K562 (cell line): ENCODE results near the gene IDH2. TPM values are rescaled to one million over a fixed set of nuclear protein-coding genes. Genes with fewer than 3 reads are reported as not detected.

Source experiments
- ATAC-seq: fragments of 200-7000 bp; cut with Tn5 transposase; 3 replicates; pipeline ENCODE4 v1.9.1; 2020; ENCODE audit warnings: moderate library complexity
- BruUV-seq: library from RNA; stranded (reverse); fragments of 400-500 nt; replicated peaks from 2 replicates; lab custom pipeline; 2021; lab: Mats Ljungman, UMichigan
- CTCF ChIA-PET: fragments of 300-600 bp; formaldehyde crosslinking; extraction: SDS; loops from one replicate; lab custom pipeline; 2021; ENCODE audit warnings: low intra/inter-chr PET ratio; lab: Yijun Ruan, JAX
- POLR2A ChIA-PET: fragments of 300-600, 350-650 bp; sonication (Branson Sonifier 250); formaldehyde crosslinking; extraction: SDS; loops from one replicate; lab custom pipeline; 2021; ENCODE audit warnings: antibody characterized with exemption, inconsistent platforms; lab: Yijun Ruan, JAX
- DNase-seq, 4 experiments: peaks; one replicate each; pipeline versions ENCODE4 v3.0.0 to v3.0.0-alpha.2; 2011 to 2018; ENCODE audit warnings: low spot score in 3 of 4, mixed read lengths in 3 of 4; ENCODE audit errors: extremely low read depth in 1 of 4
- FAIRE-seq: peaks from 2 replicates; lab custom pipeline; 2011; peaks lifted over from hg19 to GRCh38; lab: Jason Lieb, UNC
- H2AFZ ChIP-seq: 2 replicates; pipeline ENCODE4 v1.6.0; 2011; ENCODE audit warnings: low read depth, low read length, control low read depth, inconsistent platforms
- H3K27ac ChIP-seq: fragments of 200-600 bp; 3 replicates; pipeline ENCODE4 v1.8.0; 2011; ENCODE audit warnings: low read depth, mild to moderate bottlenecking, control low read depth, inconsistent platforms, low read length, moderate library complexity, mixed read lengths; ENCODE audit errors: extremely low read depth
- H3K27me3 ChIP-seq, 2 experiments: fragments of 300-600 bp in 1 of 2; 2 replicates in 1 of 2; 3 replicates in 1 of 2; pipeline versions ENCODE4 v1.6.0 to v1.8.0; 2011; ENCODE audit warnings: inconsistent platforms in 2 of 2, low read length in 2 of 2, mild to moderate bottlenecking in 1 of 2, mixed read lengths in 1 of 2, moderate library complexity in 1 of 2; ENCODE audit not compliant: control insufficient read depth in 2 of 2, insufficient read depth in 2 of 2
- H3K36me3 ChIP-seq: fragments of 300-600 bp; 3 replicates; pipeline ENCODE4 v1.8.0; 2011; ENCODE audit warnings: mild to moderate bottlenecking, low read length, inconsistent platforms; ENCODE audit not compliant: control insufficient read depth, insufficient read depth
- H3K4me1 ChIP-seq, 2 experiments: fragments of 200-600 bp in 1 of 2; replicated peaks in 1 of 2; 2 replicates in 1 of 2; 3 replicates in 1 of 2; pipeline versions ENCODE4 v1.5.1 to v1.8.0; 2011; ENCODE audit warnings: inconsistent platforms in 2 of 2, low read length in 2 of 2, mild to moderate bottlenecking in 1 of 2, mixed read lengths in 1 of 2, moderate library complexity in 1 of 2; ENCODE audit not compliant: control insufficient read depth in 2 of 2, insufficient read depth in 2 of 2
- H3K4me2 ChIP-seq: 2 replicates; pipeline ENCODE4 v1.6.1; 2011; ENCODE audit warnings: low read length, control low read depth, inconsistent platforms, mixed read lengths; ENCODE audit not compliant: insufficient read depth
- H3K4me3 ChIP-seq: fragments of 200-600 bp; sonication (generic), shearing (Covaris generic); 2 replicates; pipeline ENCODE4 v1.5.1; 2016; ENCODE audit warnings: control low read depth, inconsistent platforms
- H3K79me2 ChIP-seq: fragments of 200-600 bp; 3 replicates; pipeline ENCODE4 v1.8.0; 2011; ENCODE audit warnings: low read length, inconsistent platforms; ENCODE audit not compliant: control insufficient read depth, insufficient read depth
- H3K9ac ChIP-seq, 2 experiments: 2 replicates each; pipeline versions ENCODE4 v1.6.0 to v1.6.1; 2011; ENCODE audit warnings: low read depth in 2 of 2, low read length in 2 of 2, control low read depth in 1 of 2, inconsistent platforms in 1 of 2, mild to moderate bottlenecking in 1 of 2, mixed read lengths in 1 of 2; ENCODE audit not compliant: insufficient read depth in 1 of 2
- H3K9me1 ChIP-seq: one replicate; pipeline ENCODE4 v1.6.0; 2011; ENCODE audit warnings: inconsistent platforms, mild to moderate bottlenecking, low read length, moderate library complexity; ENCODE audit not compliant: control insufficient read depth, insufficient read depth
- H3K9me3 ChIP-seq: replicated peaks from 2 replicates; pipeline ENCODE4 v1.5.1; 2011; ENCODE audit warnings: low read depth, low read length, inconsistent platforms; ENCODE audit not compliant: control insufficient read depth, insufficient read depth
- H4K20me1 ChIP-seq: replicated peaks from 2 replicates; pipeline ENCODE4 v1.6.1; 2011; ENCODE audit warnings: low read length, inconsistent platforms, mixed read lengths; ENCODE audit not compliant: control insufficient read depth, insufficient read depth
- AFF4 ChIP-seq: sonication (generic); formaldehyde crosslinking; IDR thresholded peaks from 2 replicates; pipeline ENCODE4 v1.8.0; 2023; ENCODE audit warnings: mild to moderate bottlenecking, missing genetic modification reagents
- E4F1 ChIP-seq: fragments of 250-450 bp; sonication (Bioruptor Pico); IDR thresholded peaks from 2 replicates; pipeline ENCODE4 v1.5.0; 2021; ENCODE audit warnings: mild to moderate bottlenecking, borderline replicate concordance
- NKRF ChIP-seq: fragments of 450-650 bp; IDR thresholded peaks from 2 replicates; pipeline ENCODE4 v1.6.1; 2016; ENCODE audit warnings: borderline replicate concordance
- RAD21 ChIP-seq, 2 experiments: fragments of 250-450 bp in 1 of 2; fragments of 450-650 bp in 1 of 2; sonication (Bioruptor Pico) in 1 of 2; formaldehyde crosslinking in 1 of 2; IDR thresholded peaks in 1 of 2; conservative IDR thresholded peaks in 1 of 2; 2 replicates each; pipeline versions ENCODE4 v1.4.0 to v1.8.0; 2020 to 2022; ENCODE audit warnings: mild to moderate bottlenecking in 2 of 2, moderate library complexity in 1 of 2
- RB1 ChIP-seq: fragments of 450-650 bp; IDR thresholded peaks from 2 replicates; pipeline ENCODE4 v1.6.1; 2017; ENCODE audit warnings: low read depth, mild to moderate bottlenecking
- STAG1 ChIP-seq: sonication (generic); formaldehyde crosslinking; IDR thresholded peaks from 2 replicates; pipeline ENCODE4 v1.5.0; 2020; ENCODE audit warnings: missing genetic modification reagents, borderline replicate concordance
- TARDBP ChIP-seq: fragments of 450-650 bp; IDR thresholded peaks from 2 replicates; pipeline ENCODE4 v1.6.1; 2016
- ZNF696 ChIP-seq: fragments of 250-450 bp; sonication (Bioruptor Pico); conservative IDR thresholded peaks from 2 replicates; pipeline ENCODE4 v1.4.0; 2020; ENCODE audit warnings: mild to moderate bottlenecking, moderate library complexity
- ZNF785 ChIP-seq: fragments of 250-450 bp; sonication (Bioruptor Pico); IDR thresholded peaks from 2 replicates; pipeline ENCODE4 v1.4.0; 2020; ENCODE audit warnings: mild to moderate bottlenecking
- WGBS: fragments of 100-300 bp; shearing (Covaris generic); methylation state at CpG from one replicate; pipeline ENCODE4 v1.1.6; 2016; ENCODE audit warnings: low coverage, mixed read lengths; ENCODE audit not compliant: insufficient coverage; ENCODE audit errors: missing lambda C conversion rate; 5-methylcytosine and 5-hydroxymethylcytosine counted together
- in situ Hi-C: fragments of 300-500 bp; cut with MboI; formaldehyde crosslinking; loops from 4 replicates; pipeline ENCODE4 v1.15.0; 2018; ENCODE audit warnings: inconsistent platforms, mixed read lengths
- intact Hi-C: fragments of 100-400 bp; cut with micrococcal nuclease; formaldehyde crosslinking; loops from 2 replicates; pipeline ENCODE4 v1.14.2; 2022
- polyA plus RNA-seq, 8 experiments: library from polyadenylated mRNA; depleted of rRNA in 4 of 8; stranded (reverse) in 5 of 8; unstranded in 3 of 8; fragments of >200 nt; fragmentation: Nextera tagmentation in 2 of 8; fragmentation: Illumina TruSeq in 1 of 8; extraction: Ambion mirVana in 2 of 8; extraction: Trizol in 1 of 8; gene quantifications; 2 replicates each; pipeline versions ENCODE4 v1.2.1 to v1.2.3, GENCODE V29; 2011 to 2014; ENCODE audit warnings: inconsistent platforms in 1 of 8, missing spikeins in 1 of 8
- total RNA-seq, 7 experiments: library from RNA; depleted of rRNA in 6 of 7; stranded (reverse); fragments of >200 nt in 6 of 7; fragmentation: Illumina TruSeq in 2 of 7; extraction: Trizol in 2 of 7; gene quantifications; 2 replicates each; pipeline versions ENCODE4 v1.2.1 to v1.2.3, GENCODE V29; 2011 to 2021; ENCODE audit warnings: low replicate concordance in 1 of 7
- TF ChIP-seq, protein P1 (sequence below), 3 experiments: IDR thresholded peaks in 2 of 3; conservative IDR thresholded peaks in 1 of 3; 2 replicates each; pipeline ENCODE4 v1.5.1; 2011 to 2012; ENCODE audit warnings: low read length in 3 of 3, mild to moderate bottlenecking in 3 of 3, control low read depth in 2 of 3, improper control_type of control experiment in 1 of 3, inconsistent platforms in 1 of 3, low read depth in 1 of 3, mixed read lengths in 1 of 3, moderate library complexity in 1 of 3; ENCODE audit not compliant: insufficient read depth in 2 of 3

The IDH2 gene
- total and polyA plus RNA-seq, 9 of the 15 experiments (the other 6 are each of a cell fraction or from before 2014, with no cell fraction given): 0.70 to 99.9 (median 59.2) TPM

- H3K4me2 ChIP-seq: no peak overlapping the region
- peaks cover 48% of the 10 kb centered on the region; the same call in 2 of the 3 replicates for H3K36me3 ChIP-seq
- ChIA-PET POLR2A (interaction anchor here (0.6 to 1.0 kb wide), 4 partner anchors 13 to 417 kb away, joined by 3 to 4 read pairs (median 4); no protein-coding TSS in a partner anchor), CTCF (interaction anchor here (0.6 to 2.9 kb wide), 4 partner anchors 132 to 347 kb away, joined by 3 to 19 read pairs (median 4); no protein-coding TSS in a partner anchor)
- H3K9ac ChIP-seq: no peak overlapping the region
- intact Hi-C loops: loop anchor here (1.0 to 5.0 kb wide), 2 partner anchors 189 to 345 kb away; no protein-coding TSS in a partner anchor
- 0 out of 2 replicates have a peak, but pooled peaks cover 5% of the 10 kb centered on the region for H4K20me1 ChIP-seq
- DNase-seq (peak; percentile 67 to 74 (median 72)), ATAC-seq (peak; percentile 87), FAIRE-seq (peak; percentile 87)
- in situ Hi-C loops: loop anchor here (5.0 kb wide), 1 partner anchor 190 kb away; no protein-coding TSS in a partner anchor
- H3K27ac ChIP-seq: no peak overlapping the region
- no TSS peak for BruUV-seq
- no peaks in the 10 kb centered on the region for H3K9me1 ChIP-seq
- 60% methylated on average over 7 of the region's 7 CpGs for WGBS
- no peak overlapping the region for H2AFZ ChIP-seq
- no peaks in the 10 kb centered on the region for H3K9me3 ChIP-seq
- H3K79me2 ChIP-seq: no peaks in the 10 kb centered on the region
- H3K27me3 ChIP-seq: no peaks in the 10 kb centered on the region
- peaks cover 0 to 17% of the 10 kb centered on the region in 2 experiments; a peak in 2 of 5 replicates for H3K4me1 ChIP-seq
- H3K4me3 ChIP-seq: no peak overlapping the region
- TF ChIP-seq ZNF785 (CRISPR knock-in tag) (no peak), ZNF696 (CRISPR knock-in tag) (no peak), RAD21 (CRISPR knock-in tag; conservative IDR thresholded peaks at IDR 0.05 in 1 of 2, IDR thresholded peaks at IDR 0.05 in 1 of 2) (peak; percentile 61 to 83), E4F1 (CRISPR knock-in tag) (no peak), AFF4 (CRISPR knock-in tag) (0 out of 2 replicates have a peak, but pooled peaks have one; percentile 27), NKRF (no peak), TARDBP (no peak), STAG1 (peak; percentile 49; the same call in 1 of the 2 replicates), RB1 (no peak)
- TF ChIP-seq, protein P1, sequence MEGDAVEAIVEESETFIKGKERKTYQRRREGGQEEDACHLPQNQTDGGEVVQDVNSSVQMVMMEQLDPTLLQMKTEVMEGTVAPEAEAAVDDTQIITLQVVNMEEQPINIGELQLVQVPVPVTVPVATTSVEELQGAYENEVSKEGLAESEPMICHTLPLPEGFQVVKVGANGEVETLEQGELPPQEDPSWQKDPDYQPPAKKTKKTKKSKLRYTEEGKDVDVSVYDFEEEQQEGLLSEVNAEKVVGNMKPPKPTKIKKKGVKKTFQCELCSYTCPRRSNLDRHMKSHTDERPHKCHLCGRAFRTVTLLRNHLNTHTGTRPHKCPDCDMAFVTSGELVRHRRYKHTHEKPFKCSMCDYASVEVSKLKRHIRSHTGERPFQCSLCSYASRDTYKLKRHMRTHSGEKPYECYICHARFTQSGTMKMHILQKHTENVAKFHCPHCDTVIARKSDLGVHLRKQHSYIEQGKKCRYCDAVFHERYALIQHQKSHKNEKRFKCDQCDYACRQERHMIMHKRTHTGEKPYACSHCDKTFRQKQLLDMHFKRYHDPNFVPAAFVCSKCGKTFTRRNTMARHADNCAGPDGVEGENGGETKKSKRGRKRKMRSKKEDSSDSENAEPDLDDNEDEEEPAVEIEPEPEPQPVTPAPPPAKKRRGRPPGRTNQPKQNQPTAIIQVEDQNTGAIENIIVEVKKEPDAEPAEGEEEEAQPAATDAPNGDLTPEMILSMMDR (IDR thresholded peaks at IDR 0.05 in 2 of 3, conservative IDR thresholded peaks at IDR 0.05 in 1 of 3; ENCODE audit: insufficient read depth in 2 of 3, low read depth in 1 of 3, low read length in 3 of 3): peak; percentile 83 to 88 (median 86)
These were observed 15.4 kb downstream of the IDH2 start for GRCh38 chr15:90086868-90087268.
